Measurements from ENCODE around the gene KIF16B.

DNA sequence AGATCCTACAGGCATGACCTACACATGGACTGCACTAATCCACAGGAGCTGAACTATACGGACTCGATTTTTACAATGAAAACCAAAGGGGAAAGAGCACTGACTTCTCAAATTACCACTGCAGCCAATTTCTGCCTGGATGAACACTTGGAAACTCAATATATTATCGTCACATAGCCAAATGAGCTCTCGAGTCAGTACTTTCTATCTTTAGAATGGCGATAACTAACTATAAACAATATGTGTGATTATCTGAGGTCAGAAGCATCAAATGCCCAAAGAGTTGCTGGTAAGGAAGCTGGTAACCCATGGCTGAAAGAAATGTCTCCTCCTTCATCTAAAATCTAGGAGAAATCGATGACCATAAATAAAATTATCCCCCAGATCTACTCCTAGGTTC is 86.7 kb downstream of the KIF16B start:
- TF ChIP-seq KAT8 (IDR thresholded peaks at IDR 0.05; ENCODE audit: low read depth) (no peak), EZH2 (IDR thresholded peaks at IDR 0.05; ENCODE audit: borderline replicate concordance, low read depth, low read length) (no peak), POLR2A (conservative IDR thresholded peaks at IDR 0.05) (no peak)
- TF ChIP-seq, protein P1, sequence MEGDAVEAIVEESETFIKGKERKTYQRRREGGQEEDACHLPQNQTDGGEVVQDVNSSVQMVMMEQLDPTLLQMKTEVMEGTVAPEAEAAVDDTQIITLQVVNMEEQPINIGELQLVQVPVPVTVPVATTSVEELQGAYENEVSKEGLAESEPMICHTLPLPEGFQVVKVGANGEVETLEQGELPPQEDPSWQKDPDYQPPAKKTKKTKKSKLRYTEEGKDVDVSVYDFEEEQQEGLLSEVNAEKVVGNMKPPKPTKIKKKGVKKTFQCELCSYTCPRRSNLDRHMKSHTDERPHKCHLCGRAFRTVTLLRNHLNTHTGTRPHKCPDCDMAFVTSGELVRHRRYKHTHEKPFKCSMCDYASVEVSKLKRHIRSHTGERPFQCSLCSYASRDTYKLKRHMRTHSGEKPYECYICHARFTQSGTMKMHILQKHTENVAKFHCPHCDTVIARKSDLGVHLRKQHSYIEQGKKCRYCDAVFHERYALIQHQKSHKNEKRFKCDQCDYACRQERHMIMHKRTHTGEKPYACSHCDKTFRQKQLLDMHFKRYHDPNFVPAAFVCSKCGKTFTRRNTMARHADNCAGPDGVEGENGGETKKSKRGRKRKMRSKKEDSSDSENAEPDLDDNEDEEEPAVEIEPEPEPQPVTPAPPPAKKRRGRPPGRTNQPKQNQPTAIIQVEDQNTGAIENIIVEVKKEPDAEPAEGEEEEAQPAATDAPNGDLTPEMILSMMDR (IDR thresholded peaks at IDR 0.05 in 2 of 3, conservative IDR thresholded peaks at IDR 0.05 in 1 of 3; ENCODE audit: insufficient read depth in 2 of 3, low read depth in 1 of 3, low read length in 3 of 3): no peak
